Trophoblast cell (in vitro differentiated cells and primary cell): ENCODE results near the gene ST7.

ENCODE experiments used
- DNase-seq, 2 donors: peaks; one replicate each; pipeline ENCODE4 v3.0.0-alpha.2; 2016
- H2AFZ ChIP-seq: 2 replicates; pipeline ENCODE4 v1.6.1; 2013; ENCODE audit warnings: low read length, moderate library complexity, mild to moderate bottlenecking; ENCODE audit not compliant: insufficient read depth, poor library complexity
- H2AK5ac ChIP-seq: 2 replicates; pipeline ENCODE4 v1.6.1; 2013; ENCODE audit warnings: mild to moderate bottlenecking, low read length
- H2BK120ac ChIP-seq: 2 replicates; pipeline ENCODE4 v1.6.1; 2013; ENCODE audit warnings: low read length, mild to moderate bottlenecking, moderate library complexity; ENCODE audit not compliant: insufficient read depth, poor library complexity
- H2BK12ac ChIP-seq: 2 replicates; pipeline ENCODE4 v1.6.1; 2013; ENCODE audit warnings: mild to moderate bottlenecking, low read length, moderate library complexity
- H2BK5ac ChIP-seq: 2 replicates; pipeline ENCODE4 v1.6.1; 2013; ENCODE audit warnings: low read length, low read depth, moderate library complexity, mild to moderate bottlenecking; ENCODE audit not compliant: poor library complexity
- H3K14ac ChIP-seq: 2 replicates; pipeline ENCODE4 v1.6.1; 2013; ENCODE audit warnings: mild to moderate bottlenecking, low read length
- H3K18ac ChIP-seq: 2 replicates; pipeline ENCODE4 v1.6.1; 2013; ENCODE audit warnings: mild to moderate bottlenecking, low read length
- H3K23ac ChIP-seq: 2 replicates; pipeline ENCODE4 v1.6.1; 2013; ENCODE audit warnings: low read length
- H3K27ac ChIP-seq: 2 replicates; pipeline ENCODE4 v1.5.1; 2013; ENCODE audit warnings: low read depth, mild to moderate bottlenecking, inconsistent platforms, low read length, moderate library complexity
- H3K27me3 ChIP-seq: 2 replicates; pipeline ENCODE4 v1.6.1; 2013; ENCODE audit warnings: inconsistent platforms, mild to moderate bottlenecking, low read length, moderate library complexity; ENCODE audit not compliant: insufficient read depth
- H3K36me3 ChIP-seq, 2 experiments: 1 replicate in 1 of 2; 2 replicates in 1 of 2; pipeline ENCODE4 v1.6.1; 2013; ENCODE audit warnings: low read length in 2 of 2, mild to moderate bottlenecking in 2 of 2, moderate library complexity in 1 of 2; ENCODE audit not compliant: insufficient read depth in 2 of 2, control insufficient read depth in 1 of 2
- H3K4ac ChIP-seq: 2 replicates; pipeline ENCODE4 v1.6.1; 2013; ENCODE audit warnings: low read depth, mild to moderate bottlenecking, low read length, moderate library complexity
- H3K4me1 ChIP-seq, 2 experiments: 1 replicate in 1 of 2; 2 replicates in 1 of 2; pipeline ENCODE4 v1.6.1; 2013; ENCODE audit warnings: low read length in 2 of 2, mild to moderate bottlenecking in 2 of 2, moderate library complexity in 1 of 2; ENCODE audit not compliant: insufficient read depth in 2 of 2, control insufficient read depth in 1 of 2
- H3K4me2 ChIP-seq: 2 replicates; pipeline ENCODE4 v1.6.1; 2013; ENCODE audit warnings: inconsistent platforms, mild to moderate bottlenecking, low read length, moderate library complexity
- H3K4me3 ChIP-seq: 2 replicates; pipeline ENCODE4 v1.5.1; 2013; ENCODE audit warnings: mild to moderate bottlenecking, low read depth, low read length, inconsistent platforms
- H3K79me1 ChIP-seq: one replicate; pipeline ENCODE4 v1.6.1; 2013; ENCODE audit warnings: low read length
- H3K79me2 ChIP-seq: 2 replicates; pipeline ENCODE4 v1.6.1; 2013; ENCODE audit warnings: low read length, mild to moderate bottlenecking; ENCODE audit not compliant: control insufficient read depth, insufficient read depth, poor library complexity
- H3K9ac ChIP-seq: 2 replicates; pipeline ENCODE4 v1.6.1; 2013; ENCODE audit warnings: mild to moderate bottlenecking, low read length
- H3K9me3 ChIP-seq: 2 replicates; pipeline ENCODE4 v1.6.1; 2013; ENCODE audit warnings: low read depth, mild to moderate bottlenecking, control low read depth, inconsistent platforms, low read length; ENCODE audit not compliant: insufficient read depth
- H4K12ac ChIP-seq: 2 replicates; pipeline ENCODE4 v1.6.1; 2013; ENCODE audit warnings: low read depth, mild to moderate bottlenecking, low read length, moderate library complexity
- H4K8ac ChIP-seq: 2 replicates; pipeline ENCODE4 v1.6.1; 2013; ENCODE audit warnings: low read depth, mild to moderate bottlenecking, low read length, moderate library complexity
- H4K91ac ChIP-seq: one replicate; pipeline ENCODE4 v1.6.1; 2013; ENCODE audit warnings: low read depth, mild to moderate bottlenecking, low read length, moderate library complexity
- WGBS: extraction: QIAGEN DNeasy Blood & Tissue Kit; methylation state at CpG from one replicate; pipeline ENCODE4 v1.1.7; 2013; ENCODE audit warnings: missing lambda C conversion rate; ENCODE audit not compliant: insufficient read length, insufficient coverage; ENCODE audit errors: extremely low coverage; 5-methylcytosine and 5-hydroxymethylcytosine counted together

ST7 gene

DNA sequence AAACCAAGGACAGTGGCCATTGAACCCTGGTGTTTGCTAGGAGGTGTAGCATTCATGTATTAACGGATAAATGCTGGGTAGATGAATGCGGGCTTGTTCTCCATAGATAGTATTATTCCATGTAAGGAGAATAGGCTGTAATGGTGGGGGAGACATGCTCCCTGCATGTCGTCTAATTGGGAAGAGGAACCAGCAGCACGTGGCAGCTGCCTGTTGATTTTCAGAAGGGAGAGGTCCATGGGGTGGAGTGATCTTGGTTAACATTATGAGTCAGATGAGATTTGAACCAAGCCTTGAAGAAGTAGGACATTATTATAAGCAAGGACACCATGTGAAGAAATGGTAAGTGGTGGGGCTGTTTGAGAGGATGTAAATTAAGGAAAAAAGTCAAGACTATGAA, 257.1 kb downstream of the ST7 start:
- Histone ChIP-seq H3K18ac (no peak overlapping the region), H3K9ac (no peak overlapping the region), H3K23ac (no peak overlapping the region), H3K79me2 (no peaks in the 10 kb centered on the region), H3K36me3 (peaks cover 2 to 5% of the 10 kb centered on the region in 2 experiments), H3K4me3 (no peak overlapping the region), H3K4ac (no peak overlapping the region), H4K8ac (no peak overlapping the region), H3K4me2 (no peak overlapping the region), H3K27ac (no peak overlapping the region), H3K4me1 (no peaks in the 10 kb centered on the region), H3K14ac (no peak overlapping the region), H2BK12ac (no peak overlapping the region), H3K9me3 (no peaks in the 10 kb centered on the region), H4K91ac (no peak overlapping the region), H2AK5ac (no peak overlapping the region), H2BK5ac (no peak overlapping the region), H4K12ac (no peak overlapping the region), H3K79me1 (no peaks in the 10 kb centered on the region), H2AFZ (no peak overlapping the region), H3K27me3 (no peaks in the 10 kb centered on the region), H2BK120ac (no peak overlapping the region)
- no peak for DNase-seq
- no CpG with 5 or more reads among the region's 4 CpGs for WGBS

DNA sequence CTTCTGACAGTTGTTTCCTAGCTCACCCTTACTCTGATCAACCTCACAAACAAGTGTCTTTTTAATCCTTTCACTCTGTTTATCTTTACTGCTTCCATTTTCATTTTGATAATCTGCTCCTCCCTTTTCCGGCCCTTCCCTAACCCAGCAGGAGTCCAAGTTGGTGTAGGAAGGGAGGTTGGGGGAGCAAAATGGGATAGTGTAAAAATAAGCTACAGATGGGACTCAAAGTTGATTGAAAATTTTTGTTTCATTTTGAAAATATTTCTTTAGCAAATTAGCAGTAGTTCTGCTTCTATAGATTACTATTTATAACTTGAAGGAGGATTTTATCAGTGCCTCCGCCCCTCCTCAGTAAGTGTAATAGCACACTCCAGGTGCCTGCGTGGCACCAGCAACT, 257.6 kb downstream of the ST7 start:
- H3K79me2 ChIP-seq = no peaks in the 10 kb centered on the region
- no peak overlapping the region for H4K12ac ChIP-seq
- H3K79me1 ChIP-seq = no peaks in the 10 kb centered on the region
- no peak overlapping the region for H2BK5ac ChIP-seq
- H3K9me3 ChIP-seq = no peaks in the 10 kb centered on the region
- H4K91ac ChIP-seq = no peak overlapping the region
- H3K27me3 ChIP-seq = no peaks in the 10 kb centered on the region
- H3K23ac ChIP-seq = no peak overlapping the region
- no peak overlapping the region for H3K4me3 ChIP-seq
- H2AFZ ChIP-seq = no peak overlapping the region
- H2BK120ac ChIP-seq = no peak overlapping the region
- H3K14ac ChIP-seq = no peak overlapping the region
- no peak for DNase-seq
- H3K4me1 ChIP-seq = no peaks in the 10 kb centered on the region
- H3K4ac ChIP-seq = no peak overlapping the region
- H3K27ac ChIP-seq = no peak overlapping the region
- no CpG with 5 or more reads among the region's 3 CpGs for WGBS
- no peak overlapping the region for H2BK12ac ChIP-seq
- H2AK5ac ChIP-seq = no peak overlapping the region
- no peak overlapping the region for H3K9ac ChIP-seq
- no peak overlapping the region for H3K4me2 ChIP-seq
- peaks cover 4 to 5% of the 10 kb centered on the region in 2 experiments for H3K36me3 ChIP-seq
- H3K18ac ChIP-seq = no peak overlapping the region
- H4K8ac ChIP-seq = no peak overlapping the region

DNA sequence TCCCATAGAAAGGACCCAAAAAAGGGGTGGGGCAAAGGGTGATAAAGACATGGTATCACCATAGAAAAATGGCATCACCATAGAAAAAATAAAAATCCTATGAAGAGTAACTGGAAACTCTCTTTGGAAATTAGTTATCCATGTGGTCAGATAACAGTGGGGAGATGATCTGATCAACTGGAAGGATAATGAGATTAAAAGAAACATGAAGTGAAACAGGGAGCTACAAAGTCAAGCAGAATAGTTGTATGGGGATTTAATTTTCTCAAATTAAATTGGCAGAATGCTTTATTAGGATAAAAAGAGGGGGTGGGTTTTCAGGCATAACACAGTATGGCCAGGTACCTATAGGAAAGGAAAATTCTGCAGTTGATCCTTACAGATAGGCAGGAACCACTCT, 258.3 kb downstream of the ST7 start:
- Histone ChIP-seq H2BK120ac (no peak overlapping the region), H3K79me2 (no peaks in the 10 kb centered on the region), H3K9ac (no peak overlapping the region), H3K23ac (no peak overlapping the region), H3K18ac (no peak overlapping the region), H2AFZ (no peak overlapping the region), H3K4me3 (no peak overlapping the region), H2AK5ac (no peak overlapping the region), H3K4ac (no peak overlapping the region), H3K36me3 (peaks cover 4 to 5% of the 10 kb centered on the region in 2 experiments), H3K27me3 (no peaks in the 10 kb centered on the region), H3K4me1 (no peaks in the 10 kb centered on the region), H3K4me2 (no peak overlapping the region), H4K12ac (no peak overlapping the region), H3K79me1 (no peaks in the 10 kb centered on the region), H3K14ac (no peak overlapping the region), H4K91ac (no peak overlapping the region), H2BK12ac (no peak overlapping the region), H2BK5ac (no peak overlapping the region), H3K9me3 (no peaks in the 10 kb centered on the region), H3K27ac (no peak overlapping the region), H4K8ac (no peak overlapping the region)
- no peak for DNase-seq

DNA sequence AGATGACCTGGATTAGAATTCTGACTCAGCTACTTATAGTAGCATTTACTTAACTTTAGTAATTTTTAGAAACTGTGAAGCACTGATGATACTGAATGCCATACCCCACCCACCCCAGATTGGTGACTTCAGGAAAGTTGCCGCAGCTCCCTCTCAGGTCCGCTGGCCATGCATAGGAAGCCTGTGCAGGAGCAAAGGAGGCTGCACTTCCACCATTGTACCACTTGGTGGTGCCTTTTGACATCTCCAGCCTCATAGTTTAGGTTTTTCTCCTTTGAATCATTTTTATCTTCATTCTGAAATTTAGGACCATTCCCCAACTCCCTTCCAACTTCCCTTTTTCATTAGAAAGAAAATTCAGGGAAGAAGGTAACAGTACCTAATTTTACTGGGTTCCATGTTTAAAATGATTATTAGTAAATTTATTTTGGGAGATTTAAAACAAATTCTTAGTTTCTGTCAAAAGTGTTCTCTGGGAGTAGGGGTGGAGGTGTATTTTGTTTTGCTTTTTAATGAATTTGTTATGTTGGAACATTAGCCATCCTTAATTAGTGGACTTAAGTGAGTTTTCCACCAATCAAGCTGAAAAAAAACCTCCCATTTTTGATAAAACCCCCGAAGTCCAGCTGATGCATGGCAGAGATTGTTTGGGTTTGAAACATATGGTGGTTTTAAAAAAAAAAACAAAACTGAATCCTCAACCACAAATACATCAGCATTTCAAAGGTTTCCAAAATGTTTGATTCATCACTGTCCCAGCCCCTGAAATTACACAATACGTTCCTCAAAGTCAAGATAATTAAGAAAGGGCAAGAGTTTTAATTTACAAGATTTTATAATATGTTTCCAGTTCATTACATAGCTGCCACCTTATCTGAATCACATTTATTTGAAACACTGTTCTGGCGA, 259.9 kb downstream of the ST7 start:
- no peak overlapping the region for H3K4me2 ChIP-seq
- no peak overlapping the region for H3K18ac ChIP-seq
- no peak overlapping the region for H4K12ac ChIP-seq
- H3K4me1 ChIP-seq = no peaks in the 10 kb centered on the region
- no peak overlapping the region for H3K23ac ChIP-seq
- H2BK5ac ChIP-seq = no peak overlapping the region
- H3K9me3 ChIP-seq = no peaks in the 10 kb centered on the region
- H4K91ac ChIP-seq = no peak overlapping the region
- H3K79me2 ChIP-seq = no peaks in the 10 kb centered on the region
- H3K9ac ChIP-seq = no peak overlapping the region
- peak; percentile 70 to 85 for DNase-seq
- H3K4me3 ChIP-seq = no peak overlapping the region
- no peak overlapping the region for H2BK120ac ChIP-seq
- no peak overlapping the region for H3K14ac ChIP-seq
- no peak overlapping the region for H2BK12ac ChIP-seq
- no peak overlapping the region for H3K27ac ChIP-seq
- no peak overlapping the region for H4K8ac ChIP-seq
- no peak overlapping the region for H3K4ac ChIP-seq
- no CpG with 5 or more reads among the region's 5 CpGs for WGBS
- no peak overlapping the region for H2AFZ ChIP-seq
- no peaks in the 10 kb centered on the region for H3K79me1 ChIP-seq
- peaks cover 4 to 5% of the 10 kb centered on the region in 2 experiments for H3K36me3 ChIP-seq
- H2AK5ac ChIP-seq = no peak overlapping the region
- no peaks in the 10 kb centered on the region for H3K27me3 ChIP-seq
